D341Med (cell line): ENCODE results near the gene CNN2.

Source experiments
- DNase-seq: peaks from one replicate; pipeline ENCODE4 v3.0.0; 2012; ENCODE audit warnings: low spot score

CNN2 gene

GRCh38 chr19:1065606-1066109 is 39.2 kb downstream of the CNN2 start:
- no peak for DNase-seq

- DNase-seq = no peak
Measured at GRCh38 chr19:1066251-1066747, 39.9 kb downstream of the CNN2 start.

GRCh38 chr19:1066748-1067340 is 40.4 kb downstream of the CNN2 start, which contains the start of gene ARHGAP45:
ARHGAP45 (plus strand) TSS chr19:1067167; CDS start chr19:1067406, 239 bp downstream.
- peak; percentile 64 for DNase-seq

GRCh38 chr19:1067341-1067957 is 41.0 kb downstream of the CNN2 start:
- peak; percentile 57 for DNase-seq

- DNase-seq = no peak
Measured at GRCh38 chr19:1068009-1069001, 41.9 kb downstream of the CNN2 start.

- DNase-seq = no peak
Measured at GRCh38 chr19:1069009-1069779, 42.8 kb downstream of the CNN2 start.

- DNase-seq = no peak
Measured at GRCh38 chr19:1070576-1070930, 44.1 kb downstream of the CNN2 start.

GRCh38 chr19:1070931-1071791 is 44.8 kb downstream of the CNN2 start:
- peak; percentile 74 for DNase-seq

- DNase-seq = no peak
Measured at GRCh38 chr19:1072371-1073015, 46.1 kb downstream of the CNN2 start.

GRCh38 chr19:1073063-1073955 is 46.9 kb downstream of the CNN2 start:
- no peak for DNase-seq

- DNase-seq = no peak
Measured at GRCh38 chr19:1073956-1074517, 47.6 kb downstream of the CNN2 start.

- peak; percentile 100 for DNase-seq
Measured at GRCh38 chr19:1074544-1075283, 48.3 kb downstream of the CNN2 start.

GRCh38 chr19:1076046-1076386 is 49.6 kb downstream of the CNN2 start:
- no peak for DNase-seq

- no peak for DNase-seq
Measured at GRCh38 chr19:1076951-1077350, 50.5 kb downstream of the CNN2 start.

GRCh38 chr19:1079566-1080111 is 53.2 kb downstream of the CNN2 start:
- DNase-seq = no peak

GRCh38 chr19:1080360-1081161 is 54.2 kb downstream of the CNN2 start:
- no peak for DNase-seq
